Stimulated activated naive CD4-positive, alpha-beta T cell (primary cell): ENCODE measurements around the gene RPS3.

Experiments used
- DNase-seq, 6 experiments: peaks; one replicate each; lab custom pipeline; 2025; lab: John Stamatoyannopoulos, UW

The RPS3 gene

DNA sequence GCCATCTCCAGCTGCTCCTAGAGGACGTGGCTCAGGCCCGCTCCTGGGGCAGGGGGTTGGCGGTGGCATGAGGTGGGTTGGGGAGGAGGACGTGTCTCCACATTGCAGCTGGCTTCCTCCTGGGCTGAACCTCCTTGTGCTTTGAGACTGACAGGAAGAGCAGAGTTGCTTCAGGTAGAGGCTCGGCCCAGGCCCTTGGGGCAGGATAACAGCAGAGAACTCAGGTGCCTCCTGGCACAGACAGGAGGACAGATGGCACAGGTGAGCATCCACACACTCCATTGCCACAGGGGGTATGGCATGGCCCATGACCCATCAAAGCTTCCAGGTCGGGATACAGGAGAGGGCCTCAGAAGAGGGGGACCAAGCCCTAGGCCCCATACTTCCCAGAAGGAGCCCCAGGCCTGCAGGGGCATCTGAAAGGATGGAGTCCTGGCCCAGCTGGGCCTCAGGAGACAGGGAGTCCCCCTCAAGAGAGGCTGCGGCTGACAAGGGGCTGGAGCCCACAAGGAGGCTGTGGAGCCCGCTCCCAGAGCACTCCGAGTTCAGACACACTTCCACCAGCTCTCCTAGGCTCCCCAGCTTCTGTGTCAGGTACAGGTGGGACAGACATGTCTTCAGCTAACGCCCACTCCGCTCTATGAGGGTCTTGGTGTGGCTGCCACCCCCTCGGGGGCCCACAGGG, 35.7 kb downstream of the RPS3 start:
- no peak for DNase-seq

DNA sequence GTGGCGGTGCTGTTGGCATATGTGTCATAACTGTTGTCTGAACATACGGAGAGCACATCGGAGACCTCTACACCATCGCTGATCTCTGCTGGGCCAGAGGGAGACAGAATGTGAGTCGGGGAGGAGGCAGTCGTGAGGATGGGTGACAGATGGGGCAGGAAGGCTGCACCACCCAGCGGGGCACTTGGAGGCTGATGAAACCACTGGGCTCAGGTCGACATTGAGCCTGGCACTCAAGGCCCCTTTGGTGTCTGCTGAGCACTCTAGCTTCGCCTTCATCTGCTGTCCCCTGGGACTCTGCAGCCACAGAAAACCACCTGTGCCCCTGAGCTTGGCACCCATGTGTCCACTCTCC, 36.2 kb downstream of the RPS3 start:
- DNase-seq: no peak

GRCh38 chr11:75436806-75437205, 37.5 kb downstream of the RPS3 start:
- DNase-seq: no peak

GRCh38 chr11:75437966-75438659, 38.8 kb downstream of the RPS3 start:
- no peak for DNase-seq

DNA sequence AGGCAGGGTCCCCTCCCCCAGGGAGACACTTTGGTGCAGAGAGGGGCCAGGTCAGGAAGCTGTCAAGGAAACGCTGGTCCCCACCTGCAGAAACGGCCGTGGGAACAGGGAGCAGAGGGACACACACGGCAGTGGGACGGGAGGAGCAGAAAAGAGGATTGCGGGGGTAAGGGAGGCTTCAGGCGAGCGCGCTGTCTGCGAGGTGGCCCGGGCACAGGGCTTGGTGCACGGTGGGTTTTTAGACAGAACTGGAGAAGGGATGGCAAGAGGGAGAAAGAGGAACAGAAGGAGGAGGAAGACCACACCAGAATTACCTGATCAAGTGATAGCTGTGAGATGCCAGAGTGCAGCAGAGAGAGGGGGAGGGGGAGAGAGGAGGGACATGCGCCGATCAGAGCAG, 39.7 kb downstream of the RPS3 start:
- DNase-seq: no peak

- DNase-seq: no peak
Observed at GRCh38 chr11:75439495-75440120, 40.3 kb downstream of the RPS3 start.

DNA sequence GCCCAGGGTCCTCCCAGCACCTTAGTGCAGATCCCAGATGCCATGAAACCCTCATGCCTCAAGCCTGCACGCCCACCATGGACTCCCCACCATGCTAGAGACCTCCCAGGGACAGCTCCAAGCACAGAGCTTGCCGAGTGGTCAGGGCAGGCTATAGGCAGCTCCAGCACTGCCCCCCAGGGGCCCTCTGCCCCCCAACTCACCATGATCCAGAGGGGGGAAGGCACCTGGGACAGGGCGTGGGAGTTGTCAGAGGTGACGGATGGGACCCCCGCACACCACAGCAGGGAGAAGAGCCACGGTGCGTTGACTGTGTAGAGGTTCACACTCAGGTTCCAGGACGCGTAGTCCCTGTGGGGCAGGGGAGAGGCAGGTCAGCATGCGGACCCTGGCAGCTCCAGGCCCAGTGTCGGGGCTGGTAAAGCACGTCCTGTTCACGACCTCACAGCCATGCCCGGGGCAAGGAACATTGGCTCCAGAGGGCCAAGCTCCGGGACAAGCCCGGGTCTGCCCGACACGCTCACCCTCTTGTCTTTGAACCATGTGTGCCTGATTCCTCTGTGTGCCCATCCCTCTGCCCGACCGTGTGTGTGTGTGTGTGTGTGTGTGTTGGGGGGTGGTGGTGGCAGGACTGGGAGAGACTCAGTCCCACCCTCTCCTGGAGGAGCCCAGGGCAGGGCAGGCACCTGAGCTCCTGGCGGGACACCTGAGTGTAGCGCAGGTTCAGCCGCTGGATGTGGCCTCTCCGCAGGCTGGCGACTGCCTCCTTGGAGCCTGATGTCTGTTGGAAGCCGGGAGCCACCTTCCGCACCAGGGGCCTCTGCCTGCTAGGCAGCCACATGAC, 41.9 kb downstream of the RPS3 start:
- DNase-seq: no peak

DNA sequence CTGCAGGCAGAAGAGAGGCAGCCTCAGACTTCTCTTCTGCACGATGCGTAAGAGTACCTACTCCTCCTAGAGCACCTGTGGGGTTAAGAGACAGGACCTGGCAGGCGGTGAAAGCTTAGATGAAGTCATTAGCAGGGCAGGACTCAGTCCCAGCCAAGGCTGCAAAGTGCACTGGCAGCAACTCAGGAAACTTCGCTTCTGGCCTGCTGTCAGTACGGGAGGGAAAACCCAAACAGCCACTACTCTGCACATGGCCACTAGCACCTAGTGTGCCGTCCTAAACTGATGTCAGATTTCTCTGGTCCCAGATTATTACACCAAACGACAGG, 42.5 kb downstream of the RPS3 start:
- no peak for DNase-seq

DNA sequence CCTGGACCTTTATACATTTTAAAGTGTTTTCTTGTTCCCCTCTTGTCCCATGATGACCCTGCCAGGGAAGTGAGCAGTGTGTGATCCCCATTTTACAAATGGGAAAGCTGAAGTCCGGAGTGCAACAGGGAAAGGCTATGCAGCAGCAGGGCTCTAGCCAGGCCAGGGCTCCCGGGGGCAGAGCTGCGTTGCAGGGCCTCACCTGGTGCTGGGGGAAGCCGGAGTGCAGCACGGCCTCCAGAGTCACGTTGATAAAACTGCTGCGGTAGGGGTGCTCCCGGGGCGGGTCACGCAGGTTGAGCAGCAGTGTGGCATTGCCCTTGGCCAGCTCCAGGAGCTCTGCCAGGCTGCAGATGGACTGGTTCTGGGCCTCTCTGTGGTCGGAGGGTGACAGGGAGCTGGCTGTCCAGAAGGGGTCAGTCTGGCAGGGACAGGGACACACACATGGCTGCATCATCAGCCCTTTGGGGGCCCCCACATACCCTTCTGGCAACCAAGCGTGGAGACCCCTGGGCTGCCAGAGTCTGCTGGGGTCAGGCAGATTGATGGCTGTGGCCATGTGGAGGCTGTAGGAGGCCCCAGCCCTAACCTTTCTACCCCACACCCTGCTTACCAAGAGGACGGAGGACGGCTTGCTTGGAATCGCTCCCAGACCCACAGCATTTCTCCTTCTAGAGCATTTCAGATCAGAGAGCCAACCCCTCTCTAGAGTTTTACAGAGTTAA, 43.0 kb downstream of the RPS3 start:
- no peak for DNase-seq

GRCh38 chr11:75443043-75443442, 43.7 kb downstream of the RPS3 start:
- DNase-seq: no peak

GRCh38 chr11:75445315-75445953, 46.1 kb downstream of the RPS3 start:
- peak; percentile 22 to 76 (median 60) for DNase-seq

GRCh38 chr11:75447415-75447814, 48.1 kb downstream of the RPS3 start:
- DNase-seq: no peak

- DNase-seq: no peak
Observed at GRCh38 chr11:75449271-75449670, 50.0 kb downstream of the RPS3 start.

DNA sequence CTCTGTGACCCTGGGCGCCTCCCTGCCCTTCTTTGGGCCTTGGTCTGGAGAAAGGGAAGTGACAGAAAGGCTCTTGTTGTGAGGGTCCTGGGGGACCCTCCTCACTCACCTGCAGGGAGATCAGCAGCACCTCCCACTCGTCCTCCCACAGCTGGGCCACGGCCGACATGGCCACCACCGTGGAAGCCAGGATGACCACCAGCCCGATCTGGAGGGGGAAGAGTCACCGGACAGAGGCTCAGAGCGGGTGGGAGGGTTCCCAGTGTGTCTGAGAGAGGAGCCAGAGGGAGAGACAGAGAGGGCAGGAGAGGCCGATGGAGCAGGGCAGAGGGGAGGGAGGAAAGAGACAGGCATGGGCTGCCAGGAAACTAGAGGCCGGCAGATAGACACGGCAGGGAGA, 50.5 kb downstream of the RPS3 start:
- DNase-seq: no peak

- no peak for DNase-seq
Observed at GRCh38 chr11:75450236-75450635, 50.9 kb downstream of the RPS3 start.

GRCh38 chr11:75450826-75451821, 51.8 kb downstream of the RPS3 start:
- peak in 4 of 6 experiments; percentile 3 to 14 (median 8) for DNase-seq

DNA sequence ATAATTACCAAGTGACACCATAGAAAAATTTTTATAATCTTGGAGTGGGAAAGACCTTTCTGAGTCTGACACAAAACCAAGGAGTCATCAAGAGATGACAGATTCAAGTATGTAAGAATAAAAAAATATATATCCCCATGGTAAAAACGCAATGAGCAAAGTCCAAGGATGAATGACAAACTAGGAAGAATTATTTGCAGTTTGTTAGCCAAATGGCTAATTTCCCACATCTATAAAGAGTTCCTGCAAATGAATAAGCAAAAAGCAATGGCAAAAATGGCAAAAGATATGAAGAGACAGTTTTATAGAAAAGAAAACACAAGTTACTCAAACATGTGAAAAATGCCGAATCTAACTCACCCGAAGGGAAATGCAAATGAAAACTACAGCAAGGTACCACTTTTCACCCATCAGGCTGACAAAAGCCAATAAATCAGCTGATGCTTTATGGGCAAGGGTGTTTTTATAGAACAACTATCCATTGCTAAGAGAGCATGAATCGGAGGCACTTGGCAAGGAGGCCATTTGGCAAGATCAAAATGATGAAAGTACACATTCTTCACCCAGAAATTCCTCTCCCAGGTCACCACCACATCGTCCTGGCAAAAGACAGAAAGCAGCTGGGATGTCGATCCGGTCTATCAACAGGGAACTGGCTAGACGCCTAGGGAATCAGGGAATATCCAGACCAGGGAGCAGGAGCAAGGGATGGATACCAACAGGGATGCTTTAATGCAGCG, 54.8 kb downstream of the RPS3 start:
- DNase-seq: no peak

DNA sequence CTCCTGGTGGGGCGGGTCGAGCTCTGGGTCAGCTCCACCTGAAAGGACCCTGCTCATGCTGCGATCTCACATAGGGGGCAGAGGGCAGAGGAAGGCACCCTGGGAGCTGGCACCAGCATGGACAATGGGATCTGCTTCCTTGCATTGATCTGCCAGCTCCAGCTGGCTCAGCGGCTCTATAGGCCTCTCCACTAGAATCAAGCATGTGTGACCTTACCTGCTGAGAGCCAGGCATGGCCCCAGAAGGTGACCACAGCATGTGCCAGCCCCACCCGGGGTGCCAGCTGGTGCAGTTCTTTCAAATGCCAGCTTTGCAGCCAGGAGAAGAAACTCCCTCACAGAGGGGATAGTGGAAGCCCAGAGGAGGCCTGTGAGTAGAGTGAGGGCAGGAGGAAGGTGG, 55.7 kb downstream of the RPS3 start:
- DNase-seq: no peak
